ENCODE data around the gene CGNL1. TPM values are rescaled to one million over a fixed set of nuclear protein-coding genes. Genes with fewer than 3 reads are reported as not detected.

The CGNL1 gene
- total RNA-seq, 1 experiment from 2014 or later: 34.6 TPM

- WGBS (ENCODE audit: extremely low coverage, insufficient read length, low lambda C conversion rate): no CpG with 5 or more reads among the region's 6 CpGs
- H3K56ac ChIP-seq (ENCODE audit: insufficient read length, low read depth, low read length): no peak overlapping the region
- no peaks in the 10 kb centered on the region for H4K20me1 ChIP-seq (ENCODE audit: control insufficient read depth, insufficient read depth, insufficient read length)
- H3K79me2 ChIP-seq (ENCODE audit: insufficient read depth, low read length): peaks cover 14% of the 10 kb centered on the region; the same call in 1 of the 2 replicates
- H3K27ac Mint-ChIP-seq: 0 out of 7 replicates have a peak overlapping the region, but pooled peaks of 1 of the 3 experiments have one; percentile 55
- no peak overlapping the region for H2BK5ac ChIP-seq (ENCODE audit: insufficient read length, low read length)
- no peak overlapping the region for H2BK12ac ChIP-seq (ENCODE audit: insufficient read length, low read depth, low read length)
- H3K27ac ChIP-seq (ENCODE audit: insufficient read length, low read depth, low read length): no peak overlapping the region
- no peak overlapping the region for H3K23ac ChIP-seq (ENCODE audit: insufficient read length, low read depth, low read length)
- no peak overlapping the region for H4K91ac ChIP-seq (ENCODE audit: insufficient read length, low read depth, low read length)
- H3K36me3 Mint-ChIP-seq (ENCODE audit: insufficient read depth in 1 of 3, low read depth in 3 of 3): peaks cover 4 to 30% (median 4%) of the 10 kb centered on the region in 3 experiments; a peak in 5 of 7 replicates
- H3K9ac ChIP-seq (ENCODE audit: extremely low read depth, insufficient read length, low read length): no peak overlapping the region
- no peaks in the 10 kb centered on the region for H3K23me2 ChIP-seq (ENCODE audit: insufficient read length, low read depth, low read length, poor library complexity, severe bottlenecking)
- no peak overlapping the region for H3K4me3 Mint-ChIP-seq
- no peak overlapping the region for H3K14ac ChIP-seq (ENCODE audit: insufficient read depth, low read length)
- no peak overlapping the region for H2BK120ac ChIP-seq (ENCODE audit: low read depth, low read length, poor library complexity, severe bottlenecking)
- no peak overlapping the region for H4K8ac ChIP-seq (replicated peaks; ENCODE audit: insufficient read length, low read depth, low read length)
- H3K4me1 ChIP-seq (ENCODE audit: insufficient read depth, low read length): peaks cover 6% of the 10 kb centered on the region; the same call in 1 of the 2 replicates
- H3K4me2 ChIP-seq (ENCODE audit: insufficient read depth, insufficient read length, low read length): no peak overlapping the region
- no peak overlapping the region for H3T11ph ChIP-seq (ENCODE audit: low read length)
- no peaks in the 10 kb centered on the region for H3K9me3 Mint-ChIP-seq
- no peaks in the 10 kb centered on the region for H3K27me3 ChIP-seq (ENCODE audit: insufficient read depth, low read length)
- H3K18ac ChIP-seq (ENCODE audit: insufficient read length, low read depth, low read length): no peak overlapping the region
- H3K4ac ChIP-seq (ENCODE audit: low read depth, low read length): no peak overlapping the region
- H2AFZ ChIP-seq (ENCODE audit: low read length): no peak overlapping the region
- H4K5ac ChIP-seq (ENCODE audit: insufficient read length, low read depth, low read length): no peak overlapping the region
- H3K4me1 Mint-ChIP-seq: peaks cover 19 to 21% of the 10 kb centered on the region in 2 experiments
- no peaks in the 10 kb centered on the region for H3K9me3 ChIP-seq (ENCODE audit: control insufficient read depth, low read depth, low read length)
- H2BK15ac ChIP-seq (ENCODE audit: low read depth, low read length): no peak overlapping the region
- H2BK20ac ChIP-seq (ENCODE audit: low read depth, low read length, poor library complexity, severe bottlenecking): no peak overlapping the region
- H3K79me1 ChIP-seq (ENCODE audit: insufficient read depth, low read depth, low read length, poor library complexity, severe bottlenecking): no peaks in the 10 kb centered on the region
- no peak overlapping the region for H2AK5ac ChIP-seq (ENCODE audit: insufficient read length, low read length)
- DNase-seq: no peak
- TF ChIP-seq CTCF (conservative IDR thresholded peaks at IDR 0.05): no peak
- no peaks in the 10 kb centered on the region; the same call in 1 of the 2 replicates for H3K27me3 Mint-ChIP-seq (ENCODE audit: low read depth)
These were observed 19.0 kb downstream of the CGNL1 start for GRCh38 chr15:57395292-57395691.
